ENCODE results near the gene MYLK2.
"Not testable (repeated sequence)": the region's sequence is repeated elsewhere in the genome, so short reads cannot be mapped to it uniquely, and the experiment has no call there.

MYLK2 gene

DNA sequence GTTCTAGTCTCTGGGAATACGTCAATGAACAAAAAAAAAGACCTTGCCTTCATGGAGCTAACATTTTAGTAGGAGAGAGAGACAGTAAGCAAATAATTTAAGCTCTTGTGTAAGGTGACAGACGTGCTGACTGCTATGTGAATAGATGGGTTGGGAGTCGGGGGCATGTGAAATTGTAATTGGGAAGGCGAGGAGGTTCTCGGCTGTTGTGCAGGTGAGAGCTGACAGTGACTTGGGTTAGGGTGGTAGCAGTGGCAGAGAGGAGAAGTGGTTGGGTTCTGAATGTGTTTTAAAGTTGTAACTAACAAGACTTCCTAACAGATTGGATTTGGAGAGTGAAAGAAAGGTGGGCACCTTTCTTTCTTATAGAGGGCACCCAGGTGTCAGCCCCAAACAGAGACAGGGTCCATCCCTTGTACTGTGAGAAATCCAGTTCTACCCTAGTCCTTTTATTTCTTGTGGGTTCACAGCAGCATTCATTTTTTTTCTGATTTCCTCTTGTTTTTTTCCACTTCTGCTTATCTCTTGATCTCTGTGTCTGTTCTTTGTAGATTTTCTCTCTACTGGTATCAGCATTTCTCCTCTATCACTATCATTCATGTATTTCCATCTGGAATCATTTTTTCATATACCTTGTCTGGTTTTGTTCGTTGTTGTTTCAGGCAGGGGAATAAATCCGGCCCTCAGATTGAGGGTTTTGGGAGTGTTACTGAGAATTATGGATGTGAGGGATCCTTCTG lies 15.4 kb upstream of the MYLK2 start:
- no peaks in the 10 kb centered on the region for H3K4me1 ChIP-seq (ENCODE audit: insufficient read depth, low read length)
- H3K36me3 ChIP-seq (ENCODE audit: insufficient read depth, low read depth, low read length) = peaks cover 75% of the 10 kb centered on the region

DNA sequence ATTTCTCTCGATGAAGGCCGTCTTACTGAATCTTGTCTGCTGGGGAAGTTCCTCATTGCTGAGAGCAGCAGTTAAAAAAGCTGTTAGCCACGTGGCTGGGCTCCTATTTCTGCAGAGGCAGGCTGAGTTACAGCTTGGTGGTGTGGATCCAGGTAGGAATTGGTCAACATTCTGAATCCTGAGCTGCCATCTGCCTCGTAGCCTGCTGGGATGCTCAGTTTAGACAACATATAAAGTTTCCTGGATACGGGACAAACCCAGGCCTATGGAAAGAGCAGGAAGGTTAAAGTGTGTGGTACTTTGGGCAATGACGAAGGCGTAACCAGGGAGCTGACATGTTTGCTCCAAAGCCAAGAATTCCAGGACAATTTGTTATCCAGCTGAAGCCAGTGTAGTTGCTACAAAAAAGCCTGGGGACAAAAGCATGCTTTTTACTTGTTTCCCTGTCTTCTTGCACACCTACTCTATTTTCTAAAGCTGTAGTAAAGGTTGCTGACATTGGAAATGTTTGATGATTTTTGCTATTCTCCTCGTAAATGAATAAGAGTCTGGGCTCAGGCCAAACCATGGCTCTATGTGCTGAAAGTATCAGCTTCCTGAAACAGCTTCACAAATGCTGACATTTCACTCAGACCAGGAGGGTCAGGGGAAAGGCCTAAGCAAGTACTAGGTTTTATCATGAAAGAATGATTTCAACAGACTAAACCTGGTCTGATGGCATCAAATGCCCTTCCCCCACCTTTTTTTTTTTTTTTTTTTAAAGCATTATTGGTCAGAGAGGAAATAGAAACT lies 12.4 kb upstream of the MYLK2 start:
- peaks cover 46% of the 10 kb centered on the region for H3K36me3 ChIP-seq (ENCODE audit: insufficient read depth, low read depth, low read length)
- H3K9ac ChIP-seq (ENCODE audit: low read depth, low read length) = no peak overlapping the region
- H3K4me1 ChIP-seq (ENCODE audit: insufficient read depth, low read length) = no peaks in the 10 kb centered on the region
- no peaks in the 10 kb centered on the region for H3K27me3 ChIP-seq (ENCODE audit: insufficient read depth, low read length)
- H3K4me3 ChIP-seq (ENCODE audit: low read length) = no peak overlapping the region
- no peak overlapping the region for H3K27ac ChIP-seq (ENCODE audit: low read length)
- no peaks in the 10 kb centered on the region for H3K9me3 ChIP-seq (ENCODE audit: insufficient read depth, low read depth, low read length)

More for the DNA sequence above, 15.4 kb upstream of the MYLK2 start:
- Histone ChIP-seq H3K27ac (ENCODE audit: low read length) (no peak overlapping the region), H3K9ac (ENCODE audit: low read depth, low read length) (no peak overlapping the region), H3K9me3 (ENCODE audit: insufficient read depth, low read depth, low read length) (no peaks in the 10 kb centered on the region), H3K27me3 (ENCODE audit: insufficient read depth, low read length) (no peaks in the 10 kb centered on the region), H3K4me3 (ENCODE audit: low read length) (no peak overlapping the region)

DNA sequence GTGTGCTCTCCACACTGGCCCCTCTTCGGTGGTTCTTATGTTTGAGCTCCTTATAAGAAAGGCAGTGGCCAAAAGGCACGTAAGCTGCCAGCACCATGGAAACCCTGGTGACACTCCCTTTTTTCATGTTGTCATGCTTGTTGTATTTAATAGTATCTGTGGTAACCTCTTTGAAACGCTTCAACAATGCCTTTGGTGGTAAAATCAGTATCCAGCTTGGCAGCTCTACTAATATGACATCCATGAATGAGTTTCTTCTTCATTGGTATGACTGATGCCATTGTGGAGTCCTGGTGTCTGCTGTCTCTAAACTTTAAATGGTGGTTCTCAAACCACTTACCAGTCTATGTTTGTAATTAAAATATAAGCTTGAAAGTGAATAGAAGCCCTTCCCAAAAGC lies 10.7 kb upstream of the MYLK2 start:
- Histone ChIP-seq H3K9me3 (ENCODE audit: insufficient read depth, low read depth, low read length) (no peaks in the 10 kb centered on the region), H3K36me3 (ENCODE audit: insufficient read depth, low read depth, low read length) (peaks cover 30% of the 10 kb centered on the region), H3K4me3 (ENCODE audit: low read length) (no peak overlapping the region), H3K9ac (ENCODE audit: low read depth, low read length) (no peak overlapping the region), H3K27me3 (ENCODE audit: insufficient read depth, low read length) (no peaks in the 10 kb centered on the region), H3K4me1 (ENCODE audit: insufficient read depth, low read length) (no peaks in the 10 kb centered on the region), H3K27ac (ENCODE audit: low read length) (no peak overlapping the region)

DNA sequence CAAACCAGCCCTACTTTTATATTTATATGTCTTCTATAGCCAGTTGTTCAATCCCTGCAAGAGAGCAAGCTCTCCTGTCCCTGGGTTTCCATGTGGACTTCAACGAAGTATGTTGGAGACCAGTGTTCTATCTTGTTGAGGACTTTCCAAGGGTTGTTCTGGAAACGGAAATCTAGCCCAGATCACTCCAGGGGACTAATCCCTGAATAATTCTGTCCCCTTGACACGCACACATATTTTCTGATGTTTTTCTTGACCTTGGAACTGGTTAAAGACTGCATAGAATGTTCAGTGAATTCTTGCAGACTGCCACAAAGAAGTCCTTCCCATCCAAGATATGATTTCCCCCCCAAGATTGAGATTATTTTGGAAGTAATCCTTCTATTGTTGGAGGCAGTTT lies 9.5 kb upstream of the MYLK2 start:
- no peaks in the 10 kb centered on the region for H3K4me1 ChIP-seq (ENCODE audit: insufficient read depth, low read length)

DNA sequence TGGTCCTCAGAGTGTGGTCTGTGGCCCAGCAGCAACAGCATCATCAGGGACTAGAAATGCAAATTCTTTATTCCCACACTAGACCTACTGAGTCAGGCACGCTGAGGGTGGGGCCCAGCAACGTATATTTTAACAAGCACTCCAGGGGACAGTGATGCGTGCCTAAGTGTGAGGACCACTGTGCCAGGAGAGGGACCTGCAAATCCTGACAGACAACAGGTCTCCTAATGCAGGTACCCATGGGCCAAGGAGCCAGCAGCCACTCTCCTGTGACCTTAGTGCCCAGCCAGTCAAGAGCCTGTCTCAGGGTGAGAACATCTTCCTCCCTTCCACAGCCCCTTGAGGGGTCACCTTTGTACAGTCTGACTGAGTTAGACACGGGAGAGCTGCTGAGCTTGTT lies 8.0 kb upstream of the MYLK2 start:
- Histone ChIP-seq H3K27ac (ENCODE audit: low read length) (no peak overlapping the region), H3K4me3 (ENCODE audit: low read length) (no peak overlapping the region), H3K9me3 (ENCODE audit: insufficient read depth, low read depth, low read length) (no peaks in the 10 kb centered on the region), H3K4me1 (ENCODE audit: insufficient read depth, low read length) (peaks cover 8% of the 10 kb centered on the region; the same call in 1 of the 2 replicates), H3K27me3 (ENCODE audit: insufficient read depth, low read length) (no peaks in the 10 kb centered on the region), H3K9ac (ENCODE audit: low read depth, low read length) (no peak overlapping the region), H3K36me3 (ENCODE audit: insufficient read depth, low read depth, low read length) (peaks cover 11% of the 10 kb centered on the region; the same call in 1 of the 2 replicates)

More for the DNA sequence above, 9.5 kb upstream of the MYLK2 start:
- no peak overlapping the region for H3K4me3 ChIP-seq (ENCODE audit: low read length)
- no peak overlapping the region for H3K27ac ChIP-seq (ENCODE audit: low read length)
- peaks cover 19% of the 10 kb centered on the region for H3K36me3 ChIP-seq (ENCODE audit: insufficient read depth, low read depth, low read length)
- no peaks in the 10 kb centered on the region for H3K9me3 ChIP-seq (ENCODE audit: insufficient read depth, low read depth, low read length)
- no peak overlapping the region for H3K9ac ChIP-seq (ENCODE audit: low read depth, low read length)
- no peaks in the 10 kb centered on the region for H3K27me3 ChIP-seq (ENCODE audit: insufficient read depth, low read length)

DNA sequence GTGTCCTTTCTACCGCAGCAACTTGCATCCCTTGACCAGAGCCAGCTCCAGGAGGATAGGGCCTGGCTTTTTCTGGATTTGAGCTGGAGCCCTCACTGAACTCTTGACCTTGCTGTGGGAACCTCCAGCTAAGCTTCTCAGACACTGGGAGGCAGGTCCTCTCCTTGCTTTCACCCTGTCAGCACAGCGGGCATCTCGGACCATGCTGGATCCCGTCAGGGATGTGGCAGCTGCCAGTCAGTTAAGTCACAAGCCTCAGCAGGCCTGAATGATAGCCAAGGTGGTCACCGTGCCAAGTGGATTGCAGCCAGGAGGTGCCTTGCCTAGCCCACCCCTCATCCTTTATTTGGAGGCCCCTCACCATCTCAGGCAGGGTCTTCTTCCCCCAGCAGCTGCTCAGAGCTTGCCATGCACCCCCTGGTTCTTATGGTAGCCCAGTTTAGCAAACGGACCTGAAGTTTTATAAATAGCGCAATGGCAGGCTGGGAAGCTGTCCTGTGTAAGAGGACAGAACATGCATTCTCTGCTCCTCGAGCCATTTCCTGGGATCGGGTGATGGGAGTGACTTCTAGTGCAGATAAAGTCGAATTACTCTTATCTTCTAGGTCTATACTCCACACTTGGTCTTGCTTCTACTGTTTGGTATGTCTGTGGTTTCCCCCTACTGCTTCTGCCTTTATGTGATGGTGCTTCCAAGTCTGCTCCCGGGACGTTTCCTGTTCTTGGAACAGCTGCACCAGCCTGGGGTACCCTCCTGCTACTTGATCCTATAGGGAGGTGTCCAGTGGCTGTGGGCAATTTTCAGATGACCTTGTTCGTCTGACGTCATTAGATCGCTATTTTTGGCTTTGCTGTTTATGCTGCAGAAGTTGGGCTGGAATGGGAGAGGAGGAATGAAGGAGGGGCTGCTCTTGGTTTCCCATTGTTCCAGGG lies 7.1 kb upstream of the MYLK2 start:
- Histone ChIP-seq H3K27ac (ENCODE audit: low read length) (no peak overlapping the region), H3K9me3 (ENCODE audit: insufficient read depth, low read depth, low read length) (no peaks in the 10 kb centered on the region), H3K4me1 (ENCODE audit: insufficient read depth, low read length) (peaks cover 8% of the 10 kb centered on the region; the same call in 1 of the 2 replicates), H3K36me3 (ENCODE audit: insufficient read depth, low read depth, low read length) (0 out of 2 replicates have a peak, but pooled peaks cover 6% of the 10 kb centered on the region), H3K9ac (ENCODE audit: low read depth, low read length) (no peak overlapping the region), H3K4me3 (ENCODE audit: low read length) (no peak overlapping the region), H3K27me3 (ENCODE audit: insufficient read depth, low read length) (no peaks in the 10 kb centered on the region)

DNA sequence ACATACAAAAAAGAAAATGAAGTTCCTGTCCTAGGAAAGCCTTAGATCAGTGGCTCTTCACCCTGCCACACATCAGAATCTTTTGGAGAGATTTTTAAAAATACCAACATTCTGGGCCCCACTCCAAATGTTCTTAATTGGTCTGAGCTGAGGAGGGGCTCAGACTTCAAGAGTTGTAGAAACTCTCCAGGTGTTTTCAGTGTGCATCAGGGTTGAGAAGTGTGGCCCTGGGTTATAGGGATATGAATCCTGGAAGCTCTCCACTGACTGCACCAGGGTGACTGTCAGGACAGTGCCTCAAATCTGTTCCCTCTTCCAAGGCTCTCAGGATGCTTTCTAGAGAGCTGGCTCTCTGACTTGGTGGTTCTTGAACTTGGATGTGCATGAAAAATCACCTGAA lies 5.5 kb upstream of the MYLK2 start:
- no peaks in the 10 kb centered on the region for H3K9me3 ChIP-seq (ENCODE audit: insufficient read depth, low read depth, low read length)
- H3K9ac ChIP-seq (ENCODE audit: low read depth, low read length) = no peak overlapping the region
- H3K4me1 ChIP-seq (ENCODE audit: insufficient read depth, low read length) = peaks cover 8% of the 10 kb centered on the region; the same call in 1 of the 2 replicates
- no peak overlapping the region for H3K27ac ChIP-seq (ENCODE audit: low read length)
- H3K36me3 ChIP-seq (ENCODE audit: insufficient read depth, low read depth, low read length) = 0 out of 2 replicates have a peak, but pooled peaks cover 2% of the 10 kb centered on the region
- no peak overlapping the region for H3K4me3 ChIP-seq (ENCODE audit: low read length)
- no peaks in the 10 kb centered on the region for H3K27me3 ChIP-seq (ENCODE audit: insufficient read depth, low read length)

DNA sequence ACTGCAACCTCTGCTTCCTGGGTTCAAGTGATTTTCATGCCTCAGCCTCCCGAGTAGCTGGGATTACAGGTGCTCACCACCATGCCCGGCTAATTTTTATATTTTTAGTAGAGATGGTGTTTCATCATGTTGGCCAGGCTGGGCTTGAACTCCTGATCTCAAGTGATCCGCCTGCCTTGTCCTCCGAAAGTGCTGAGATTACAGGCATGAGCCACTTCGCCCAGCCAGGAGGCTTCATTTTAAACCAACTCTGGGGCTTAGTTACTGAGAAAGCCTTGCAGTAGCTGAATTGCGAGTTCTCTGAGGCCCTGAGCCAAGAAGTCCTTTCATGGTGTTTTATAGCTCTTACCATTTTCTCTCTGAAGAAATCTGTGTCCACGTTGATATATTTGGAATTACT lies 5.0 kb upstream of the MYLK2 start:
- H3K4me1 ChIP-seq (ENCODE audit: insufficient read depth, low read length); H3K27ac ChIP-seq (ENCODE audit: low read length); H3K9ac ChIP-seq (ENCODE audit: low read depth, low read length); H3K4me3 ChIP-seq (ENCODE audit: low read length); H3K9me3 ChIP-seq (ENCODE audit: insufficient read depth, low read depth, low read length); H3K27me3 ChIP-seq (ENCODE audit: insufficient read depth, low read length); H3K36me3 ChIP-seq (ENCODE audit: insufficient read depth, low read depth, low read length): not testable (repeated sequence)

DNA sequence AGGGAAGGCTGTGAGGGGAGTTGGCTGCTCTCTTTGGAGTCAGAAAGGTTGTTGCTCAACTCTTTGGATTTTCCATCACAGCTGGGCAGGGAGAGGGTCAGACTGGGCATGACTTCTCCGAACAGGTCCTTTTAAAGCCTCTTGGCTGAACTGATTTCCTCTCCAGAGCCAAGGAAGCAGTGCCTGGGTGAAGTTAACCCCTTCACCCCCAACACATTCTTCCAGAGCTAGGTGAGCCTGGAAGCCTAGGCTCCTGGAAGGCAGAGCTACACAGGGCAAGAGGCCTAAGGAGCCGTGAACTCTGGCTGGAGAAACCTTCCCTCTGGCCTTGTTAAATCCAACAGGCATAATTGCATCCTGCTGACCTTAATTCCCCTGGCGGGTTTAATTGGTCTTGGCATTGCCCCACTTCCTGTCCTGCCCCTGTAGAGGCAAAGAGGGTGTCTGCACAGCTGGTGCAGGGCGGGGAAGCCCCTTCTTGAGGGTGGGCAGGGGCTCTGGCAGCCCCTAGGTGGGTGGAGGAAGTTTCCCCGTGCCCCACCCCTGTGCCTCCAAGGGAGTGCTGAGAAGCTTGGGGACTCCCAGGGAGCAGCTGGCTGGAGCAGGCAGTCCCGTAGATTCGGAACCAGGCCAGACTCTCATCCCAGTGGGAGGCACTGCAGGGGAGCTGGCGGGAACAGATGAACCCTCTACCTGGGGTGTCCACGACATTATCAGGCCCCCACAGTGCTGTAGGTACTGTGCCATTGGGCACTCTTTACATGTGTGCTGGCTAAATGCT lies 3.6 kb upstream of the MYLK2 start:
- no peak overlapping the region for H3K27ac ChIP-seq (ENCODE audit: low read length)

DNA sequence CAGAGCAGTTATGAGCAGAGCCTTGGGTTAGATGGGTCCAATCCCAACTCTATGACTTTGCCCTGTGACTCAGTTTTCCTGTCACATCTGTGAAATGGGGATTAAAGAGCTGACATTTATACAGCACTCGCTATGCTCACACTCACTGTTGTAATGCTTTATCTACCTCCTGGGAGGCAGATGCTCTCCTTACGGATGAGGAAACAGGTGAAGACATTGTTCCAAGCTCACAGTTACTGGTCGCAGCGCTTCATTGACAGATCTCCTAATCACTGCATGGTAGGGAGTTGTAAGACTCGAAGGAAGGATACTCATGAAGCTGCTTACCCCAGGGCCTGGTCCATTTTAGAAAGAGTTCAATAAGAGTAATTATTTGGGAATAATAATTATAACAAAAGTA lies 2.9 kb upstream of the MYLK2 start:
- Histone ChIP-seq H3K4me1 (ENCODE audit: insufficient read depth, low read length) (peaks cover 8% of the 10 kb centered on the region; the same call in 1 of the 2 replicates), H3K9me3 (ENCODE audit: insufficient read depth, low read depth, low read length) (no peaks in the 10 kb centered on the region), H3K4me3 (ENCODE audit: low read length) (no peak overlapping the region), H3K27me3 (ENCODE audit: insufficient read depth, low read length) (no peaks in the 10 kb centered on the region), H3K27ac (ENCODE audit: low read length) (no peak overlapping the region), H3K9ac (ENCODE audit: low read depth, low read length) (no peak overlapping the region), H3K36me3 (ENCODE audit: insufficient read depth, low read depth, low read length) (no peaks in the 10 kb centered on the region)

More for the DNA sequence above, 3.6 kb upstream of the MYLK2 start:
- H3K4me1 ChIP-seq (ENCODE audit: insufficient read depth, low read length) = peaks cover 8% of the 10 kb centered on the region; the same call in 1 of the 2 replicates
- no peak overlapping the region for H3K4me3 ChIP-seq (ENCODE audit: low read length)
- no peaks in the 10 kb centered on the region for H3K27me3 ChIP-seq (ENCODE audit: insufficient read depth, low read length)
- H3K36me3 ChIP-seq (ENCODE audit: insufficient read depth, low read depth, low read length) = no peaks in the 10 kb centered on the region
- no peaks in the 10 kb centered on the region for H3K9me3 ChIP-seq (ENCODE audit: insufficient read depth, low read depth, low read length)
- H3K9ac ChIP-seq (ENCODE audit: low read depth, low read length) = no peak overlapping the region

DNA sequence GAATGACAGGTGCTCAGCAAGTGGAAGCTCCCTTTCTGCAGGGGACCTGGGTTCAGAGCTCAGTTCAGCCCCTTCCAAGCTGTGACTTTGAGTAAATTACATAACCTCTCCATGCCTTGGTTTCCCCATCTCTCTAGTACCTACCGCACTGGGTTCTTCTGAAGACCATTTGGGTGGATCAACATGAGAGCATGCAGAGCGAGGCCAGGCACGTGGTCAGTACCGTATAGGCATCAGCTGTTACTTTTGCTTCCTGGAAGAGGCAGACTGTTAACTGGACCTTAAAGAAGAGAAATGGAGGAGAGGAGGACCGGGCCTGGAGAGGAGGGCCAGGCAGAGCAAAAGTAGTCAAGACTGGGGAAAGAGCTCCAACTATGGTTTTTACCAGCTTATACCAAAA lies 1.7 kb upstream of the MYLK2 start:
- Histone ChIP-seq H3K9me3 (ENCODE audit: insufficient read depth, low read depth, low read length) (no peaks in the 10 kb centered on the region), H3K27me3 (ENCODE audit: insufficient read depth, low read length) (no peaks in the 10 kb centered on the region), H3K4me3 (ENCODE audit: low read length) (no peak overlapping the region), H3K27ac (ENCODE audit: low read length) (no peak overlapping the region), H3K9ac (ENCODE audit: low read depth, low read length) (no peak overlapping the region), H3K36me3 (ENCODE audit: insufficient read depth, low read depth, low read length) (no peaks in the 10 kb centered on the region), H3K4me1 (ENCODE audit: insufficient read depth, low read length) (peaks cover 8% of the 10 kb centered on the region; the same call in 1 of the 2 replicates)

All from iPS-20b (cell line).